Cardiac muscle cell (in vitro differentiated cells and primary cell): ENCODE results near the gene PACS1. TPM values are rescaled to one million over a fixed set of nuclear protein-coding genes. Genes with fewer than 3 reads are reported as not detected.

Experiments
- DNase-seq, 2 donors: peaks; one replicate each; pipeline versions ENCODE4 v3.0.0 to v3.0.0-alpha.2; 2010 to 2017; ENCODE audit warnings: low read depth in 1 of 2, low spot score in 1 of 2
- H3K27ac ChIP-seq: fragments of 200-600 bp; sonication (generic); 2 replicates; pipeline ENCODE4 v1.5.1; 2016
- H3K27me3 ChIP-seq: fragments of 200-600 bp; sonication (generic); 2 replicates; pipeline ENCODE4 v1.6.0; 2016; ENCODE audit warnings: control low read depth
- H3K36me3 ChIP-seq: fragments of 200-600 bp; sonication (generic); 2 replicates; pipeline ENCODE4 v1.5.1; 2016; ENCODE audit warnings: control low read depth
- H3K4me1 ChIP-seq: fragments of 200-600 bp; sonication (generic); 2 replicates; pipeline ENCODE4 v1.8.1; 2017; ENCODE audit warnings: low read depth, mild to moderate bottlenecking, mixed run types
- H3K4me3 ChIP-seq: fragments of 200-600 bp; sonication (generic); 2 replicates; pipeline ENCODE4 v1.5.1; 2016; ENCODE audit warnings: mild to moderate bottlenecking
- H3K9me3 ChIP-seq: fragments of 200-600 bp; sonication (generic); 2 replicates; pipeline ENCODE4 v1.5.1; 2017; ENCODE audit warnings: low read depth, mild to moderate bottlenecking, control low read depth
- polyA plus RNA-seq: library from polyadenylated mRNA; unstranded; fragments of >200 nt; fragmentation: Nextera tagmentation; extraction: Ambion mirVana; gene quantifications from 2 replicates; pipeline ENCODE4 v1.2.1, GENCODE V29; 2016
- total RNA-seq: library from RNA; depleted of rRNA; stranded (reverse); fragments of >200 nt; gene quantifications from 2 replicates; pipeline ENCODE4 v1.2.3, GENCODE V29; 2016
- TF ChIP-seq, protein P1 (sequence below): IDR thresholded peaks from 2 replicates; pipeline ENCODE4 v1.5.1; 2012; ENCODE audit warnings: low read depth, mild to moderate bottlenecking, low read length

PACS1 gene
- total and polyA plus RNA-seq, 2 experiments from 2014 or later = 61.6 to 62.1 TPM

DNA sequence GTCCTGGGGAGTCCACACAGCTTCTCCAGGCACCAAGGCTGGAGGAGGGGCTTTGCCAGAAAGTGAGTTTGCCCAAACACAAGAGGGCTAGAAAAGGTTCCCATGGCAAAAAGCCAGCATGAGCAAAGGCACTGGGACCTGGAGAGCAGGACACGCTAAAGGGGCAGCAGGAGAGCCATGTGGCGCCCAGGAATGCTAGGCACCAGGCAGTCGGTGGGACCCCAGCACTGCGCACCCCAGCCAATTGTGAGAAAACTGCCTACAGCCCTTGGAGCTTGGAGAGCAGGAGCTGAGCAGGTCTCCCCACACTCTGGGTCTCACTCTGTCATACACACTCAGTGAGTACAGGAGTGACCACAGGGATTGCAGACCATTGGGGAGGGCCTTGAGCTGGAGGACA is 193.2 kb downstream of the PACS1 start:
- H3K36me3 ChIP-seq = no peaks in the 10 kb centered on the region
- peaks cover 6% of the 10 kb centered on the region for H3K4me1 ChIP-seq
- DNase-seq = no peak
- TF ChIP-seq, protein P1, sequence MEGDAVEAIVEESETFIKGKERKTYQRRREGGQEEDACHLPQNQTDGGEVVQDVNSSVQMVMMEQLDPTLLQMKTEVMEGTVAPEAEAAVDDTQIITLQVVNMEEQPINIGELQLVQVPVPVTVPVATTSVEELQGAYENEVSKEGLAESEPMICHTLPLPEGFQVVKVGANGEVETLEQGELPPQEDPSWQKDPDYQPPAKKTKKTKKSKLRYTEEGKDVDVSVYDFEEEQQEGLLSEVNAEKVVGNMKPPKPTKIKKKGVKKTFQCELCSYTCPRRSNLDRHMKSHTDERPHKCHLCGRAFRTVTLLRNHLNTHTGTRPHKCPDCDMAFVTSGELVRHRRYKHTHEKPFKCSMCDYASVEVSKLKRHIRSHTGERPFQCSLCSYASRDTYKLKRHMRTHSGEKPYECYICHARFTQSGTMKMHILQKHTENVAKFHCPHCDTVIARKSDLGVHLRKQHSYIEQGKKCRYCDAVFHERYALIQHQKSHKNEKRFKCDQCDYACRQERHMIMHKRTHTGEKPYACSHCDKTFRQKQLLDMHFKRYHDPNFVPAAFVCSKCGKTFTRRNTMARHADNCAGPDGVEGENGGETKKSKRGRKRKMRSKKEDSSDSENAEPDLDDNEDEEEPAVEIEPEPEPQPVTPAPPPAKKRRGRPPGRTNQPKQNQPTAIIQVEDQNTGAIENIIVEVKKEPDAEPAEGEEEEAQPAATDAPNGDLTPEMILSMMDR = no peak
- H3K27me3 ChIP-seq = no peaks in the 10 kb centered on the region
- no peak overlapping the region for H3K4me3 ChIP-seq
- no peaks in the 10 kb centered on the region for H3K9me3 ChIP-seq
- H3K27ac ChIP-seq = no peak overlapping the region

DNA sequence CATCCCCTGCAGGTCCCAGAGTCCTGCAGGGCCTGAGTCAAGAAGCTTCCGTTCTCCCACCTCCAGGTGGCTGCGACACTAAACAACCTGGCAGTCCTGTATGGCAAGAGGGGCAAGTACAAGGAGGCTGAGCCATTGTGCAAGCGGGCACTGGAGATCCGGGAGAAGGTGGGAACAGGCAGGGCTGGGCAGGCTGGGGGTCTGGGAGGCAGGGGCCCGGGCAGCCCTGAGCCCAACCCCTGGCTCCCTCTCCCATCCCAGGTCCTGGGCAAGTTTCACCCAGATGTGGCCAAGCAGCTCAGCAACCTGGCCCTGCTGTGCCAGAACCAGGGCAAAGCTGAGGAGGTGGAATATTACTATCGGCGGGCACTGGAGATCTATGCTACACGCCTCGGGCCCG is 193.7 kb downstream of the PACS1 start:
- peaks cover 3% of the 10 kb centered on the region for H3K4me1 ChIP-seq
- no peak for DNase-seq
- TF ChIP-seq, protein P1 = no peak
- H3K36me3 ChIP-seq = no peaks in the 10 kb centered on the region
- H3K27me3 ChIP-seq = no peaks in the 10 kb centered on the region
- no peak overlapping the region for H3K4me3 ChIP-seq
- H3K27ac ChIP-seq = no peak overlapping the region
- H3K9me3 ChIP-seq = no peaks in the 10 kb centered on the region

DNA sequence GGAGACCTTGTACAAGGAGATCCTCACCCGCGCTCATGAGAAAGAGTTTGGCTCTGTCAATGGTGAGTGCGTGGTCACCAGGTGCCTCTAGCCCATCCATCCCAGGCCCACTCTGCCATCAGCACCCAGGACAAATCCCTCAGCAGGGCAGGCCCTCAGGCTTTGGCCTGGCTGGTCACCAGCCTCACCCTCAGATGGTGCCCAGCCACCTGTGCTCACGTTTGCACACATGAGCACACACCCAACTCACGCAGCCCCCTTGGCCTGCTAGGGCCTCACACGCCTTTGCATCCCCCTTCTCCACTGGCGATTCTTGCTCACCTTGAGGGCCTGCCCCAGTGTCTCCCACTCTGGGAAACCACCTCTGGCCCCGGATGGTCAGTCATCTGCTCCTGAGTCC is 194.3 kb downstream of the PACS1 start:
- no peaks in the 10 kb centered on the region for H3K27me3 ChIP-seq
- no peak overlapping the region for H3K27ac ChIP-seq
- TF ChIP-seq, protein P1 = no peak
- no peak for DNase-seq
- H3K36me3 ChIP-seq = no peaks in the 10 kb centered on the region
- H3K4me3 ChIP-seq = no peak overlapping the region
- H3K9me3 ChIP-seq = no peaks in the 10 kb centered on the region
- peaks cover 2% of the 10 kb centered on the region for H3K4me1 ChIP-seq

DNA sequence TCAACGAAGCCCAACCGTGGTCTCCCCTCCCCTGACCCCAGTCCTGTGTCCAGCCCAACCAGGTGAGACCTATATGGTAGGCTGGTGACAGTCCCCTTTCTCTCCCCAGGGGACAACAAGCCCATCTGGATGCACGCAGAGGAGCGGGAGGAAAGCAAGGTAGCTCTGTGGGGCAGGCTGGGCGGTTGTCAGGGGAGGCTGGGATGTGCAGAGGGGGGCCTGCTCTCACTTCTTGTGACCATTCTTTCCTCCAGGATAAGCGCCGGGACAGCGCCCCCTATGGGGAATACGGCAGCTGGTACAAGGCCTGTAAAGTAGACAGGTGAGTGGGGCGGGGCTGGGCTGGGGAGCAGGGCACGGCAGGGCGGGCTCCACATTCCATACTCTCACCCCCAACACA is 194.8 kb downstream of the PACS1 start:
- Histone ChIP-seq H3K27ac (no peak overlapping the region), H3K4me3 (no peak overlapping the region), H3K4me1 (peaks cover 7% of the 10 kb centered on the region), H3K36me3 (no peaks in the 10 kb centered on the region), H3K27me3 (no peaks in the 10 kb centered on the region), H3K9me3 (no peaks in the 10 kb centered on the region)
- TF ChIP-seq, protein P1 = peak; percentile 37
- no peak for DNase-seq

DNA sequence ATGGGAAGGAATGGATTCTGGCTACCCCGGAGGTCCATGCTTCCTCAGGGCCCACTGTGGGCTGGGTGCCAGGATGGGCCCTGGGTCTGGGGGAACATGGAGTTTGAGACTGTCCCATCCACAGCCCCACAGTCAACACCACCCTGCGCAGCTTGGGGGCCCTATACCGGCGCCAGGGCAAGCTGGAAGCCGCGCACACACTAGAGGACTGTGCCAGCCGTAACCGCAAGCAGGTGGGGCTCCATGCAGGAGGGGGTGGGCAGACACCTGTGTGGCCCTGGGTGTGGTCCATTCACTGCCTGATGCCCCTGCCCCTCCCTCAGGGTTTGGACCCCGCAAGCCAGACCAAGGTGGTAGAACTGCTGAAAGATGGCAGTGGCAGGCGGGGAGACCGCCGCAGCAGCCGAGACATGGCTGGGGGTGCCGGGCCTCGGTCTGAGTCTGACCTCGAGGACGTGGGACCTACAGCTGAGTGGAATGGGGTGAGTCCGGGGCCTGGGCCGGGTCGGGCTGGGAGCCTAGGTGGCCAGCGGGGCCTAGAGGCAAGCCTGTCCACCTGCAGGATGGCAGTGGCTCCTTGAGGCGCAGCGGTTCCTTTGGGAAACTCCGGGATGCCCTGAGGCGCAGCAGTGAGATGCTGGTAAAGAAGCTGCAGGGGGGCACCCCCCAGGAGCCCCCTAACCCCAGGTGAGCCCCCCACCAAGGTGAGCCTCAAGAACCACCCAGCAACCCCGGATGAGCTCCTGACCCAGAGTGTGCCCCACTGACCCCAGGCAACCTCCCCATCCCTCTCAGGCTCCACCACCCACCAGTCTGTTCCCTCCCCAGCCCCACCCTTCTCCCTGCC is 195.7 kb downstream of the PACS1 start:
- H3K4me3 ChIP-seq = no peak overlapping the region

More for the DNA sequence above, 195.7 kb downstream of the PACS1 start:
- Histone ChIP-seq H3K4me1 (peaks cover 7% of the 10 kb centered on the region), H3K27ac (no peak overlapping the region), H3K9me3 (no peaks in the 10 kb centered on the region), H3K27me3 (no peaks in the 10 kb centered on the region), H3K36me3 (no peaks in the 10 kb centered on the region)
- TF ChIP-seq, protein P1 = no peak
- no peak for DNase-seq
